A673 (cell line): ENCODE data around the gene HDAC4. TPM values are rescaled to one million over a fixed set of nuclear protein-coding genes. Genes with fewer than 3 reads are reported as not detected.

ENCODE experiments used
- BruUV-seq: library from RNA; stranded (reverse); fragments of 400-500 nt; replicated peaks from 2 replicates; lab custom pipeline; 2021; lab: Mats Ljungman, UMichigan
- CTCF ChIA-PET: fragments of 300-600 bp; sonication (Branson Sonifier 250); formaldehyde crosslinking; loops from one replicate; lab custom pipeline; 2022; ENCODE audit warnings: antibody characterized with exemption; lab: Charles Lee
- POLR2A ChIA-PET: fragments of 300-600 bp; sonication (Branson Sonifier 250); formaldehyde crosslinking; loops from one replicate; lab custom pipeline; 2022; ENCODE audit warnings: antibody characterized with exemption; ENCODE audit not compliant: low non-redundant PET; lab: Charles Lee
- DNase-seq: peaks from one replicate; pipeline ENCODE4 v3.0.0-alpha.2; 2015; ENCODE audit warnings: low spot score
- H3K27ac ChIP-seq: fragments of 200-600 bp; sonication (generic); 2 replicates; pipeline ENCODE4 v1.5.1; 2016; ENCODE audit warnings: mixed run types, low read depth, mild to moderate bottlenecking, mixed read lengths, antibody characterized with exemption, low read length; ENCODE audit not compliant: poor library complexity, severe bottlenecking
- H3K27me3 ChIP-seq: fragments of 200-600 bp; sonication (generic); replicated peaks from 2 replicates; pipeline ENCODE4 v1.6.1; 2017; ENCODE audit warnings: mixed run types, low read depth, mild to moderate bottlenecking, mixed read lengths, antibody characterized with exemption, low read length; ENCODE audit not compliant: insufficient read depth, poor library complexity
- H3K36me3 ChIP-seq: fragments of 200-600 bp; sonication (generic); 2 replicates; pipeline ENCODE4 v1.6.1; 2016; ENCODE audit warnings: mixed run types, mild to moderate bottlenecking, mixed read lengths, antibody characterized with exemption, low read length; ENCODE audit not compliant: insufficient read depth, poor library complexity, severe bottlenecking
- H3K4me1 ChIP-seq: fragments of 200-600 bp; sonication (generic); 2 replicates; pipeline ENCODE4 v1.6.1; 2017; ENCODE audit warnings: mixed run types, mild to moderate bottlenecking, mixed read lengths, antibody characterized with exemption, low read length; ENCODE audit not compliant: insufficient read depth, poor library complexity, severe bottlenecking
- H3K4me3 ChIP-seq: fragments of 200-600 bp; sonication (generic); 2 replicates; pipeline ENCODE4 v1.5.1; 2016; ENCODE audit warnings: low read depth, mixed run types, mild to moderate bottlenecking, mixed read lengths, low read length; ENCODE audit not compliant: poor library complexity, severe bottlenecking
- H3K9me3 ChIP-seq: fragments of 200-600 bp; sonication (generic); 2 replicates; pipeline ENCODE4 v1.6.1; 2016; ENCODE audit warnings: mixed run types, low read depth, mild to moderate bottlenecking, mixed read lengths, antibody characterized with exemption, low read length; ENCODE audit not compliant: poor library complexity, severe bottlenecking
- CTCF ChIP-seq: fragments of 300-800, 200-600 bp; sonication (generic); conservative IDR thresholded peaks from 2 replicates; pipeline ENCODE4 v1.5.1; 2017; ENCODE audit warnings: low read depth, mild to moderate bottlenecking, antibody characterized with exemption, low read length, moderate library complexity, mixed read lengths
- EZH2 ChIP-seq: fragments of 200-600 bp; sonication (generic); IDR thresholded peaks from 2 replicates; pipeline ENCODE4 v1.6.1; 2017; ENCODE audit warnings: borderline replicate concordance, low read depth, mild to moderate bottlenecking, mixed read lengths, antibody characterized with exemption, low read length; ENCODE audit not compliant: poor library complexity, severe bottlenecking
- intact Hi-C: fragments of 100-400 bp; cut with micrococcal nuclease; formaldehyde crosslinking; loops from one replicate; pipeline ENCODE4 v1.10.0; 2022; ENCODE audit not compliant: unreplicated experiment
- total RNA-seq: library from RNA; stranded (reverse); gene quantifications from 2 replicates; pipeline ENCODE4 v1.2.3, GENCODE V29; 2021

Gene HDAC4
- total RNA-seq, 1 experiment from 2014 or later, result 40.0 TPM

GRCh38 chr2:239369631-239370161 lies 31.1 kb downstream of the HDAC4 start:
- Histone ChIP-seq H3K36me3 (no peaks in the 10 kb centered on the region), H3K4me3 (no peak overlapping the region), H3K27me3 (no peaks in the 10 kb centered on the region), H3K9me3 (no peaks in the 10 kb centered on the region), H3K27ac (peak overlapping the region; percentile 58), H3K4me1 (peaks cover 18% of the 10 kb centered on the region)
- TF ChIP-seq CTCF, result no peak
- no peak for TF ChIP-seq EZH2
- intact Hi-C loops, result no loop called here
- no TSS peak for BruUV-seq
- POLR2A ChIA-PET, result no interaction called here
- DNase-seq, result peak; percentile 78
- CTCF ChIA-PET, result no interaction called here

GRCh38 chr2:239368906-239369552 lies 31.8 kb downstream of the HDAC4 start:
- BruUV-seq, result no TSS peak
- no peak overlapping the region for H3K4me3 ChIP-seq
- intact Hi-C loops, result no loop called here
- H3K27ac ChIP-seq, result peak overlapping the region; percentile 58
- H3K36me3 ChIP-seq, result no peaks in the 10 kb centered on the region
- H3K9me3 ChIP-seq, result no peaks in the 10 kb centered on the region
- H3K27me3 ChIP-seq, result no peaks in the 10 kb centered on the region
- ChIA-PET POLR2A (no interaction called here), CTCF (no interaction called here)
- TF ChIP-seq CTCF (no peak), EZH2 (no peak)
- peaks cover 18% of the 10 kb centered on the region for H3K4me1 ChIP-seq
- peak; percentile 64 for DNase-seq

- POLR2A ChIA-PET, result no interaction called here
- H3K9me3 ChIP-seq, result no peaks in the 10 kb centered on the region
- H3K4me3 ChIP-seq, result no peak overlapping the region
- no TSS peak for BruUV-seq
- intact Hi-C loops, result no loop called here
- no peak for TF ChIP-seq CTCF
- TF ChIP-seq EZH2, result no peak
- no peak for DNase-seq
- no peaks in the 10 kb centered on the region for H3K36me3 ChIP-seq
- H3K4me1 ChIP-seq, result peaks cover 18% of the 10 kb centered on the region
- CTCF ChIA-PET, result no interaction called here
- H3K27ac ChIP-seq, result no peak overlapping the region
- H3K27me3 ChIP-seq, result no peaks in the 10 kb centered on the region
Measured at GRCh38 chr2:239368321-239368720, 32.5 kb downstream of the HDAC4 start.
